HCT116 (cell line): Measurements from ENCODE around the gene KRTAP29-1.

Experiments used
- POLR2AphosphoS5 ChIP-seq: IDR thresholded peaks from 2 replicates; pipeline ENCODE4 v1.6.1; 2011; ENCODE audit warnings: mild to moderate bottlenecking, low read depth, low read length, moderate library complexity
- TF ChIP-seq, protein P1 (sequence below), 3 experiments: fragments of 200-600 bp in 1 of 3; sonication (generic) in 1 of 3; IDR thresholded peaks in 2 of 3; conservative IDR thresholded peaks in 1 of 3; 2 replicates each; pipeline ENCODE4 v1.5.1; 2012 to 2017; ENCODE audit warnings: low read depth in 2 of 3, low read length in 2 of 3, antibody characterized with exemption in 1 of 3, borderline replicate concordance in 1 of 3, control low read depth in 1 of 3, mild to moderate bottlenecking in 1 of 3, mixed read lengths in 1 of 3, mixed run types in 1 of 3, moderate library complexity in 1 of 3; ENCODE audit not compliant: insufficient read depth in 1 of 3
- TF ChIP-seq, protein P2 (sequence below): IDR thresholded peaks from 2 replicates; pipeline ENCODE4 v1.6.1; 2011; ENCODE audit warnings: mild to moderate bottlenecking, low read length, moderate library complexity; ENCODE audit not compliant: insufficient replicate concordance; ENCODE audit errors: extremely low read depth

DNA sequence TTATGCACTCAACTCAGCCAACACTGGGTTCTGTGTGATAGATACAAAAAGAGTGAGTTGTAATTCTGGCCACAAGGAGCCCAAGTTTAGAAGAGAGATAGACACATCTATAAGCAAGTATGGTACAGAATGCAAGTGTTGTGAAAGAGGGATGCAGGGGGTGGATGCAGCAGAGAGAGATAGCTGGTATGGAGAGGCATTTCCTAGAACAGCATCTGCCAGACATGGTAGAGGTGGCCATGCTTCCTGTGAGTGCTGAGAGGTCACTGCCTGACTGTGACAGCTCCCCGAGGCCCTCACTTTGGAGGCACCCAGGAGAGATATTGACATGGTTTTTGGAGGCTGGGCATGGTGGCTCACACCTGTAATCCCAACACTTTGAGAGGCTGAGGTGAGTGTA is 8.5 kb upstream of the KRTAP29-1 start:
- no peak for TF ChIP-seq POLR2AphosphoS5
- TF ChIP-seq, protein P1, sequence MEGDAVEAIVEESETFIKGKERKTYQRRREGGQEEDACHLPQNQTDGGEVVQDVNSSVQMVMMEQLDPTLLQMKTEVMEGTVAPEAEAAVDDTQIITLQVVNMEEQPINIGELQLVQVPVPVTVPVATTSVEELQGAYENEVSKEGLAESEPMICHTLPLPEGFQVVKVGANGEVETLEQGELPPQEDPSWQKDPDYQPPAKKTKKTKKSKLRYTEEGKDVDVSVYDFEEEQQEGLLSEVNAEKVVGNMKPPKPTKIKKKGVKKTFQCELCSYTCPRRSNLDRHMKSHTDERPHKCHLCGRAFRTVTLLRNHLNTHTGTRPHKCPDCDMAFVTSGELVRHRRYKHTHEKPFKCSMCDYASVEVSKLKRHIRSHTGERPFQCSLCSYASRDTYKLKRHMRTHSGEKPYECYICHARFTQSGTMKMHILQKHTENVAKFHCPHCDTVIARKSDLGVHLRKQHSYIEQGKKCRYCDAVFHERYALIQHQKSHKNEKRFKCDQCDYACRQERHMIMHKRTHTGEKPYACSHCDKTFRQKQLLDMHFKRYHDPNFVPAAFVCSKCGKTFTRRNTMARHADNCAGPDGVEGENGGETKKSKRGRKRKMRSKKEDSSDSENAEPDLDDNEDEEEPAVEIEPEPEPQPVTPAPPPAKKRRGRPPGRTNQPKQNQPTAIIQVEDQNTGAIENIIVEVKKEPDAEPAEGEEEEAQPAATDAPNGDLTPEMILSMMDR (IDR thresholded peaks at IDR 0.05 in 2 of 3, conservative IDR thresholded peaks at IDR 0.05 in 1 of 3; ENCODE audit: borderline replicate concordance in 1 of 3, insufficient read depth in 1 of 3, low read depth in 2 of 3, low read length in 2 of 3): no peak
- TF ChIP-seq, protein P2, sequence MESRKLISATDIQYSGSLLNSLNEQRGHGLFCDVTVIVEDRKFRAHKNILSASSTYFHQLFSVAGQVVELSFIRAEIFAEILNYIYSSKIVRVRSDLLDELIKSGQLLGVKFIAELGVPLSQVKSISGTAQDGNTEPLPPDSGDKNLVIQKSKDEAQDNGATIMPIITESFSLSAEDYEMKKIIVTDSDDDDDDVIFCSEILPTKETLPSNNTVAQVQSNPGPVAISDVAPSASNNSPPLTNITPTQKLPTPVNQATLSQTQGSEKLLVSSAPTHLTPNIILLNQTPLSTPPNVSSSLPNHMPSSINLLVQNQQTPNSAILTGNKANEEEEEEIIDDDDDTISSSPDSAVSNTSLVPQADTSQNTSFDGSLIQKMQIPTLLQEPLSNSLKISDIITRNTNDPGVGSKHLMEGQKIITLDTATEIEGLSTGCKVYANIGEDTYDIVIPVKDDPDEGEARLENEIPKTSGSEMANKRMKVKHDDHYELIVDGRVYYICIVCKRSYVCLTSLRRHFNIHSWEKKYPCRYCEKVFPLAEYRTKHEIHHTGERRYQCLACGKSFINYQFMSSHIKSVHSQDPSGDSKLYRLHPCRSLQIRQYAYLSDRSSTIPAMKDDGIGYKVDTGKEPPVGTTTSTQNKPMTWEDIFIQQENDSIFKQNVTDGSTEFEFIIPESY: no peak
